GM13976 (cell line): ENCODE measurements around the gene LPIN3.

Experiments
- DNase-seq: peaks from one replicate; pipeline ENCODE4 v3.0.0; 2012; ENCODE audit warnings: low spot score
- CTCF ChIP-seq: IDR thresholded peaks from 2 replicates; pipeline ENCODE4 v1.5.1; 2012; ENCODE audit warnings: borderline replicate concordance, mild to moderate bottlenecking; ENCODE audit not compliant: insufficient read depth; ENCODE audit errors: extremely low read depth, missing control alignments, control extremely low read depth
- in situ Hi-C: fragments of 300-500 bp; cut with MboI; formaldehyde crosslinking; loops from one replicate; pipeline ENCODE4 v1.12.0; 2022; ENCODE audit warnings: low sequenced_read_pairs, mixed read lengths, inconsistent platforms; ENCODE audit not compliant: unreplicated experiment

Gene LPIN3

GRCh38 chr20:41358717-41359116, 18.1 kb downstream of the LPIN3 start:
- in situ Hi-C loops: no loop called here
- TF ChIP-seq CTCF: no peak
- DNase-seq: no peak

GRCh38 chr20:41359541-41360011, 19.0 kb downstream of the LPIN3 start:
- in situ Hi-C loops: no loop called here
- DNase-seq: no peak
- no peak for TF ChIP-seq CTCF

- DNase-seq: no peak
- no peak for TF ChIP-seq CTCF
- in situ Hi-C loops: no loop called here
Measured at GRCh38 chr20:41360831-41361756, 20.5 kb downstream of the LPIN3 start.

GRCh38 chr20:41361757-41362747, 21.4 kb downstream of the LPIN3 start:
- DNase-seq: no peak
- TF ChIP-seq CTCF: no peak
- in situ Hi-C loops: no loop called here

- no peak for TF ChIP-seq CTCF
- no peak for DNase-seq
- in situ Hi-C loops: no loop called here
Measured at GRCh38 chr20:41362748-41363140, 22.1 kb downstream of the LPIN3 start.

GRCh38 chr20:41363601-41364000, 23.0 kb downstream of the LPIN3 start:
- in situ Hi-C loops: no loop called here
- no peak for TF ChIP-seq CTCF
- no peak for DNase-seq
